GM21367 (cell line): Measurements from ENCODE around the gene ACER1.
"Not testable (repeated sequence)": the region's sequence is repeated elsewhere in the genome, so short reads cannot be mapped to it uniquely, and the experiment has no call there.

ENCODE experiments used
- ATAC-seq: cut with Tn5 transposase; IDR thresholded peaks from one replicate; pipeline ENCODE4 v1.9.1; 2021; ENCODE audit not compliant: unreplicated experiment

ACER1 gene

GRCh38 chr19:6288737-6289136 is 44.7 kb downstream of the ACER1 start:
- ATAC-seq, result no peak

GRCh38 chr19:6287269-6287885 is 46.0 kb downstream of the ACER1 start:
- no peak for ATAC-seq

GRCh38 chr19:6286676-6287075 is 46.7 kb downstream of the ACER1 start:
- ATAC-seq, result no peak

GRCh38 chr19:6282393-6282792 is 51.0 kb downstream of the ACER1 start:
- not testable (repeated sequence) for ATAC-seq

GRCh38 chr19:6279931-6280591 is 53.4 kb downstream of the ACER1 start, which contains the start of gene MLLT1:
Gene MLLT1 (minus strand): TSS chr19:6279975. CDS start chr19:6279784, 191 bp downstream.
- ATAC-seq, result peak; percentile 65

GRCh38 chr19:6279620-6279930 is 53.8 kb downstream of the ACER1 start:
- ATAC-seq, result peak; percentile 4

- ATAC-seq, result no peak
These were observed 54.4 kb downstream of the ACER1 start for GRCh38 chr19:6278740-6279619.

- no peak for ATAC-seq
These were observed 55.4 kb downstream of the ACER1 start for GRCh38 chr19:6278051-6278450.

- no peak for ATAC-seq
These were observed 57.0 kb downstream of the ACER1 start for GRCh38 chr19:6276447-6276846.

- no peak for ATAC-seq
These were observed 58.2 kb downstream of the ACER1 start for GRCh38 chr19:6275170-6275744.

- no peak for ATAC-seq
These were observed 58.7 kb downstream of the ACER1 start for GRCh38 chr19:6274756-6275155.

- no peak for ATAC-seq
These were observed 59.5 kb downstream of the ACER1 start for GRCh38 chr19:6273701-6274601.

GRCh38 chr19:6272913-6273600 is 60.4 kb downstream of the ACER1 start:
- ATAC-seq, result no peak

- no peak for ATAC-seq
These were observed 61.0 kb downstream of the ACER1 start for GRCh38 chr19:6272411-6272791.

- ATAC-seq, result no peak
These were observed 61.5 kb downstream of the ACER1 start for GRCh38 chr19:6271721-6272410.

- ATAC-seq, result no peak
These were observed 62.2 kb downstream of the ACER1 start for GRCh38 chr19:6271251-6271650.

GRCh38 chr19:6270822-6271221 is 62.6 kb downstream of the ACER1 start:
- no peak for ATAC-seq

GRCh38 chr19:6270076-6270745 is 63.2 kb downstream of the ACER1 start:
- ATAC-seq, result no peak
